GM13977 (cell line): Measurements from ENCODE around the gene TLK1.

Experiments used
- DNase-seq: peaks from one replicate; pipeline ENCODE4 v3.0.0; 2012; ENCODE audit warnings: low spot score
- CTCF ChIP-seq: IDR thresholded peaks from 2 replicates; pipeline ENCODE4 v1.5.1; 2012; ENCODE audit warnings: mild to moderate bottlenecking, control low read depth; ENCODE audit not compliant: insufficient read depth; ENCODE audit errors: extremely low read depth, missing control alignments
- in situ Hi-C: fragments of 300-500 bp; cut with MboI; formaldehyde crosslinking; loops from one replicate; pipeline ENCODE4 v1.12.0; 2022; ENCODE audit warnings: low sequenced_read_pairs, low pct_unique_long_range_greater_than_20kb, mixed read lengths, inconsistent platforms; ENCODE audit not compliant: unreplicated experiment

TLK1 gene

GRCh38 chr2:171042253-171042969 is 118.3 kb downstream of the TLK1 start:
- no peak for DNase-seq
- in situ Hi-C loops: no loop called here
- no peak for TF ChIP-seq CTCF

GRCh38 chr2:171036532-171036931 is 124.2 kb downstream of the TLK1 start:
- in situ Hi-C loops: no loop called here
- no peak for DNase-seq
- TF ChIP-seq CTCF: no peak

- no peak for DNase-seq
- TF ChIP-seq CTCF: no peak
Observed at GRCh38 chr2:171034315-171034714, 126.4 kb downstream of the TLK1 start.

GRCh38 chr2:171025214-171025613 is 135.5 kb downstream of the TLK1 start:
- in situ Hi-C loops: no loop called here
- no peak for DNase-seq
- no peak for TF ChIP-seq CTCF

More at GRCh38 chr2:171034315-171034714, 126.4 kb downstream of the TLK1 start:
- in situ Hi-C loops: no loop called here

GRCh38 chr2:171018522-171018921 is 142.2 kb downstream of the TLK1 start:
- no peak for TF ChIP-seq CTCF
- in situ Hi-C loops: no loop called here

GRCh38 chr2:171016125-171016524 is 144.6 kb downstream of the TLK1 start:
- in situ Hi-C loops: no loop called here
- no peak for TF ChIP-seq CTCF
- DNase-seq: no peak

More at GRCh38 chr2:171018522-171018921, 142.2 kb downstream of the TLK1 start:
- DNase-seq: peak; percentile 62
